NCI-H2196 (cell line): ENCODE measurements around the gene FUBP1.
"Not testable (repeated sequence)": the region's sequence is repeated elsewhere in the genome, so short reads cannot be mapped to it uniquely, and the experiment has no call there.

ENCODE experiments used
- DNase-seq: peaks from one replicate; lab custom pipeline; 2025; ENCODE audit not compliant: unreplicated experiment; lab: John Stamatoyannopoulos, UW

Gene FUBP1

DNA sequence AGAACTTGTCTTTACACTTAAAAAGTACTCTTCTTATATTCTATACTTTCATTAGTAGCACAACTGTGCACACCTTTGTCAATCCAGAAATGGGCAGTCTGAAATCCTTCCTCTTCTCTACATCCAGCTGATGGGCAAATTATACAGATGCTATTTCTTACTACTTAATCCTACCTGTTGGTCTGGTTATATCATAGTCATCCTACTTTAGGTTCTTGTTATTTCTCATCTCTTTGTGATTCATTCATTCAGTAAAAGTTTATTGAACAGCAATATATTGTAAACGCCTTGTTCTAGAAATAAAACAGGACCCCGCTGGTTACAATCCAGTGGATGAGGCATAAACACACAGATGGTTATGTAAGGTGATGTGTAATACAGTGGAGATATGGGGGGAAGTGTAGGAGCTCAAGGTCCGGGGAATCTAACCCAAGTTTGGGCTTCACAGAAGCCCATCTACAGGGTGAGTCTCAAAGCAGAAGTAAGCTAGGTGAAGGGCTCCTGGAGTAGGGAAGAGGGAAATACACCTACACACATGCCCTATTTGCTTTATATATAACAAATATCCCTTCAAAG lies 11.8 kb upstream of the FUBP1 start:
- DNase-seq: no peak

- no peak for DNase-seq
These were observed 10.9 kb upstream of the FUBP1 start for GRCh38 chr1:77989744-77990143.

DNA sequence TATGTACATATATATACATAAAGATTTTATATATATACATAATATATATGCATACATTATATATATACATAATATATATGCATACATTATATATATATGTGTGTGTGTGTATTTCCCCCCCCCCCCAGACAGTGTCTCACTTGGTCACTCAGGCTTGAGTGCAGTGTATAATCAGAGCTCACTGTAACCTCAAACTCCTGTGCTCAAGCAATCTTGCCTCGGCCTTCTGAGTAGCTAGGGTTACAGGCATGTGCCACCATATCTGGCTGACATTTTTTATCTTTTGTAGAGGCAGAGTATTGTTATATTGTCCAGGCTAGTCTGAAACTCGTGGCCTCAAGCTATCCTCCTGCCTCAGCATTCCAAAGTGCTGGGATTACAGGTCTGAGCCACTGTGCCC lies 9.0 kb upstream of the FUBP1 start:
- DNase-seq: no peak

GRCh38 chr1:77986810-77987209 lies 7.9 kb upstream of the FUBP1 start:
- no peak for DNase-seq

- DNase-seq: no peak
These were observed 5.8 kb upstream of the FUBP1 start for GRCh38 chr1:77984629-77985028.

DNA sequence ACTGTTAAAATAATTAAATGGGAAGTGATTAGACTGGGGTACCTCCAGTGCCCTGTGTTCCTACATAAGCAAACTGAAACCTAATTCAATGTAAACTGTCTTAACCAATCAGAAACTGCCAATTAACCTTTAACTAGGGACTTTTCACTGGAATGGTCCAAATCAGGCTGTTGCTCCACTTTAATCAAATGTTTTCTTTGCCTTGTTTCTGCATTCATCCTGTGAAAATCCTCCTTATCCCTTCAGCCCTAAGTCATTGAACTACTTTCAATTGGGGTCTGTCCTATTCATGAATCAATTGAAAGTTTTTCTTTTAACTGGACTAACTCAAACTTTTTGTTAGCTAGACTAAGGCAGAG lies 5.1 kb upstream of the FUBP1 start:
- DNase-seq: no peak

GRCh38 chr1:77983352-77983996 lies 4.6 kb upstream of the FUBP1 start:
- DNase-seq: not testable (repeated sequence)

GRCh38 chr1:77978293-77978968 lies 441 bp downstream of the FUBP1 start:
- peak; percentile 84 for DNase-seq

GRCh38 chr1:77977989-77978292 lies 931 bp downstream of the FUBP1 start:
- DNase-seq: no peak

GRCh38 chr1:77976433-77977076 lies 2.3 kb downstream of the FUBP1 start:
- no peak for DNase-seq

- DNase-seq: no peak
These were observed 3.0 kb downstream of the FUBP1 start for GRCh38 chr1:77975907-77976306.

GRCh38 chr1:77975386-77975785 lies 3.5 kb downstream of the FUBP1 start:
- DNase-seq: no peak

- DNase-seq: no peak
These were observed 6.8 kb downstream of the FUBP1 start for GRCh38 chr1:77972080-77972479.

GRCh38 chr1:77970192-77970591 lies 8.7 kb downstream of the FUBP1 start:
- no peak for DNase-seq

GRCh38 chr1:77966291-77966690 lies 12.6 kb downstream of the FUBP1 start:
- DNase-seq: no peak

DNA sequence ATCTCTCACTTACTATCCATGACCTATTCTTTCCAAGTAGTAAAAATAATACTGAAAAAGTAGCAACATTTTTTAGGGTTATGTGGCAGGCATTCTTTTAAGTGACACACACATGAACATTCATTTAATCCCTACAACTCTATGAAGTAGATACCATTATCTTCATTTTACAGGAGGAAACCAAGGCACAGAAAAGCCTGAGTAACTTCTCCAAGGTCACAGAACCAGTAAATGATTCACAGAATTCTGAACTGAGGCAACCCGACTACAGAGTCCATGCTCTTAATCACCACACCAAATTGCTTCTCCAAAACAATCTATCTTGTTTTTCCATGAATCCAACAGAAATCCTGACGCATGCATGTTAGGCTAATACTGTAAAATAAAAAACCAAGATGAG lies 17.5 kb downstream of the FUBP1 start:
- DNase-seq: no peak

- no peak for DNase-seq
These were observed 20.0 kb downstream of the FUBP1 start for GRCh38 chr1:77958850-77959249.

DNA sequence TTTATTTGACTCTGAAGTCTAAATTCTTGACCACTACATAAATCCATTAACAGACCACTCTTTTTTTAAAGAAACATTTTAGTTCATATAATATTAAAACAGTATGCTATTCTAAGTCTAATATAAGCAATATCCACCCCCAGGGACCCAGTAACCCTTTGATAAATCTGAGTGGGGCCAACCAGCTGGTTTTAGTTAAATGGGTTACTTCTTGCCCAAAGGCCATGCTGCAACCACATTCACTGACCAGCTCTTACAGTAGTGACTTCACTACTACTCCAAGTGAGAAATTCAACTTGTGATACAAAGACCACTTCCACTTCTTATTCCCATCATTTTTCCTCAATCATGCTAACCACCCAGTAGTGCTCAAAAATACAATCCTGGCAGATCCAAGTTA lies 20.5 kb downstream of the FUBP1 start:
- no peak for DNase-seq

GRCh38 chr1:77956464-77956863 lies 22.4 kb downstream of the FUBP1 start:
- DNase-seq: no peak

DNA sequence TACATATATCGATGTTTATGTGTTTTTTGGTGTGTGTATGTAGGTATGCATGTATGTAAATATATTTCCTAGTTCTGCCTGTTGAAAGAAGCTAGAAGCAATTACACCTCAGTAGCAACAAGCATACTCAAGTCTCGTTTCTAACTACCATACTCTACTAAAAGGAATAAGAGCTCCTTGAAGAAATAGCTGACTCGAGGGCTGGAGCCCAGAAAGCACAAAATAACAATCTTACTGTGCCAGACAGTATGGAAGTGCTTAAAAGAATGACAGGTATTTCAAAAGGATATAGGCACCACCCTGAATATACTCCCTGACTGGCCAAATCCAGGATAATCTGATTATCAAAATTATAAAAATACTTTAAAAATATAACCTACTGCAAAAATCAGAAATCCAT lies 23.2 kb downstream of the FUBP1 start:
- no peak for DNase-seq

DNA sequence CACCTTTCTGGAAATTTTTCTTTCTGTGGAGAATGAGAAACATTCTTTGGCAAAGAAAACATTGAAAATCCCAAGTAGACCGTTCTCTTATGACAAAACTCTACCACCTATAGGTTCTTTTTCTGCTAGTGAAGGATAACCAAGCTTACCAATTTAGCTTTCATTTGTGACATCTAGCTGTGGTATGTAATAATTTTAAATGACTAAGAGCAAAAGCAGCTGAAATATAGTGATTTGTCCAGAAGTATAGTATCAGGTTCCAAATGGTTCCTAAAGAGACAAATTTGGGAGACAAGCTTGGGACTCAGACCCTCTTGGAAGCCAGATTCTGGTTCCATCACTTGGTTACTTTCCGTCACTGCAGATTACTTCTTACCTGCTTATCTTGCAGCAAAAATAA lies 24.4 kb downstream of the FUBP1 start:
- no peak for DNase-seq

- no peak for DNase-seq
These were observed 25.0 kb downstream of the FUBP1 start for GRCh38 chr1:77953907-77954306.
